HepG2 (cell line): ENCODE data around the gene BCL2L1. TPM values are rescaled to one million over a fixed set of nuclear protein-coding genes. Genes with fewer than 3 reads are reported as not detected.
A peak's percentile ranks its signal among the peaks of the same experiment; 100 is the strongest.

Experiments used
- EED ChIP-seq: sonication (generic); formaldehyde crosslinking; IDR thresholded peaks from 2 replicates; pipeline ENCODE4 v1.5.0; 2020; ENCODE audit warnings: mild to moderate bottlenecking, missing genetic modification reagents
- FOXJ3 ChIP-seq: sonication (generic); formaldehyde crosslinking; IDR thresholded peaks from 2 replicates; pipeline ENCODE4 v1.4.0; 2020; ENCODE audit warnings: missing genetic modification reagents, mild to moderate bottlenecking, borderline replicate concordance
- HNF4A ChIP-seq: sonication (generic); formaldehyde crosslinking; IDR thresholded peaks from 2 replicates; pipeline ENCODE4 v1.4.0; 2020; ENCODE audit warnings: missing genetic modification reagents
- NCOA5 ChIP-seq: sonication (generic); formaldehyde crosslinking; IDR thresholded peaks from 2 replicates; pipeline ENCODE4 v1.4.0; 2020; ENCODE audit warnings: missing genetic modification reagents
- NRL ChIP-seq: sonication (generic); formaldehyde crosslinking; IDR thresholded peaks from 2 replicates; pipeline ENCODE4 v1.5.0; 2020; ENCODE audit warnings: missing genetic modification reagents, mild to moderate bottlenecking, moderate library complexity, borderline replicate concordance
- PAF1 ChIP-seq: IDR thresholded peaks from 2 replicates; pipeline ENCODE4 v1.6.1; 2016; ENCODE audit warnings: missing genetic modification reagents, missing compliant biosample characterization
- RBFOX2 ChIP-seq: fragments of 200-400 bp; formaldehyde crosslinking; IDR thresholded peaks from 2 replicates; pipeline ENCODE4 v1.6.1; 2017; ENCODE audit warnings: low read depth, mild to moderate bottlenecking, low read length
- RBM22 ChIP-seq: fragments of 200-400 bp; formaldehyde crosslinking; optimal IDR thresholded peaks from 2 replicates; pipeline ENCODE3; 2017; ENCODE audit warnings: mild to moderate bottlenecking, low read length, moderate library complexity
- RFX3 ChIP-seq: IDR thresholded peaks from 2 replicates; pipeline ENCODE4 v1.6.1; 2016; ENCODE audit warnings: missing biosample characterization, missing genetic modification reagents
- TAF15 ChIP-seq: fragments of 200-400 bp; formaldehyde crosslinking; IDR thresholded peaks from one replicate; pipeline ENCODE4 v1.6.1; 2018; ENCODE audit warnings: mild to moderate bottlenecking, low read depth, low read length; ENCODE audit not compliant: poor library complexity, severe bottlenecking
- WIZ ChIP-seq: sonication (generic); formaldehyde crosslinking; IDR thresholded peaks from 2 replicates; pipeline ENCODE4 v1.5.1; 2020; ENCODE audit warnings: mild to moderate bottlenecking, missing genetic modification reagents
- YEATS4 ChIP-seq: sonication (generic); formaldehyde crosslinking; IDR thresholded peaks from 2 replicates; pipeline ENCODE4 v1.4.0; 2020; ENCODE audit warnings: missing genetic modification reagents, borderline replicate concordance
- ZNF12 ChIP-seq: sonication (generic); formaldehyde crosslinking; IDR thresholded peaks from 2 replicates; pipeline ENCODE4 v1.5.0; 2020; ENCODE audit warnings: missing genetic modification reagents
- ZNF205 ChIP-seq: IDR thresholded peaks from 2 replicates; pipeline ENCODE4 v1.6.1; 2018; ENCODE audit warnings: missing biosample characterization, missing genetic modification reagents
- ZNF292 ChIP-seq: sonication (generic); formaldehyde crosslinking; IDR thresholded peaks from 2 replicates; pipeline ENCODE4 v1.8.1; 2022; ENCODE audit warnings: mild to moderate bottlenecking, low read depth, missing genetic modification reagents, borderline replicate concordance
- ZNF761 ChIP-seq: sonication (generic); formaldehyde crosslinking; conservative IDR thresholded peaks from 2 replicates; pipeline ENCODE4 v1.4.0; 2020; ENCODE audit warnings: mild to moderate bottlenecking, missing genetic modification reagents
- ZNF766 ChIP-seq: sonication (generic); formaldehyde crosslinking; IDR thresholded peaks from 2 replicates; pipeline ENCODE4 v1.5.0; 2020; ENCODE audit warnings: missing genetic modification reagents, borderline replicate concordance
- ZNF775 ChIP-seq: sonication (generic); formaldehyde crosslinking; IDR thresholded peaks from 2 replicates; pipeline ENCODE4 v1.4.0; 2020; ENCODE audit warnings: missing genetic modification reagents, mild to moderate bottlenecking, moderate library complexity, borderline replicate concordance
- polyA plus RNA-seq, 8 experiments: library from polyadenylated mRNA; depleted of rRNA in 3 of 8; stranded (reverse) in 7 of 8; unstranded in 1 of 8; fragments of >200 nt; fragmentation: Illumina TruSeq in 4 of 8; extraction: Trizol in 4 of 8; gene quantifications; 2 replicates each; pipeline versions ENCODE4 v1.2.1 to v1.2.3, GENCODE V29; 2011 to 2016; ENCODE audit warnings: low read depth in 4 of 8, missing spikeins in 1 of 8, mixed read lengths in 1 of 8; ENCODE audit not compliant: insufficient read depth in 1 of 8
- total RNA-seq, 5 experiments: library from RNA; depleted of rRNA; stranded (reverse); fragments of >200 nt; fragmentation: Illumina TruSeq; extraction: Trizol; gene quantifications; 2 replicates each; pipeline ENCODE4 v1.2.3, GENCODE V29; 2016; ENCODE audit warnings: low read depth in 1 of 5
- TF ChIP-seq, protein P1 (sequence below): IDR thresholded peaks from 2 replicates; pipeline ENCODE4 v1.6.1; 2016; ENCODE audit warnings: missing biosample characterization, missing genetic modification reagents, low read depth
- TF ChIP-seq, protein P2 (sequence below): sonication (generic); formaldehyde crosslinking; IDR thresholded peaks from 2 replicates; pipeline ENCODE4 v1.4.0; 2020; ENCODE audit warnings: missing genetic modification reagents
- TF ChIP-seq, protein P3 (sequence below): sonication (generic); formaldehyde crosslinking; IDR thresholded peaks from 2 replicates; pipeline ENCODE4 v1.5.0; 2020; ENCODE audit warnings: mild to moderate bottlenecking, missing genetic modification reagents
- TF ChIP-seq, protein P4 (sequence below): sonication (generic); formaldehyde crosslinking; IDR thresholded peaks from 2 replicates; pipeline ENCODE4 v1.5.0; 2020; ENCODE audit warnings: mild to moderate bottlenecking, low read depth, missing genetic modification reagents, borderline replicate concordance
- TF ChIP-seq, protein P5 (sequence below): sonication (generic); formaldehyde crosslinking; IDR thresholded peaks from 2 replicates; pipeline ENCODE4 v1.4.0; 2020; ENCODE audit warnings: mild to moderate bottlenecking, missing genetic modification reagents

Gene BCL2L1
- total and polyA plus RNA-seq, 2 of the 13 experiments (the other 11 are each of a cell fraction or from before 2014, with no cell fraction given), result 164 to 258 TPM

DNA sequence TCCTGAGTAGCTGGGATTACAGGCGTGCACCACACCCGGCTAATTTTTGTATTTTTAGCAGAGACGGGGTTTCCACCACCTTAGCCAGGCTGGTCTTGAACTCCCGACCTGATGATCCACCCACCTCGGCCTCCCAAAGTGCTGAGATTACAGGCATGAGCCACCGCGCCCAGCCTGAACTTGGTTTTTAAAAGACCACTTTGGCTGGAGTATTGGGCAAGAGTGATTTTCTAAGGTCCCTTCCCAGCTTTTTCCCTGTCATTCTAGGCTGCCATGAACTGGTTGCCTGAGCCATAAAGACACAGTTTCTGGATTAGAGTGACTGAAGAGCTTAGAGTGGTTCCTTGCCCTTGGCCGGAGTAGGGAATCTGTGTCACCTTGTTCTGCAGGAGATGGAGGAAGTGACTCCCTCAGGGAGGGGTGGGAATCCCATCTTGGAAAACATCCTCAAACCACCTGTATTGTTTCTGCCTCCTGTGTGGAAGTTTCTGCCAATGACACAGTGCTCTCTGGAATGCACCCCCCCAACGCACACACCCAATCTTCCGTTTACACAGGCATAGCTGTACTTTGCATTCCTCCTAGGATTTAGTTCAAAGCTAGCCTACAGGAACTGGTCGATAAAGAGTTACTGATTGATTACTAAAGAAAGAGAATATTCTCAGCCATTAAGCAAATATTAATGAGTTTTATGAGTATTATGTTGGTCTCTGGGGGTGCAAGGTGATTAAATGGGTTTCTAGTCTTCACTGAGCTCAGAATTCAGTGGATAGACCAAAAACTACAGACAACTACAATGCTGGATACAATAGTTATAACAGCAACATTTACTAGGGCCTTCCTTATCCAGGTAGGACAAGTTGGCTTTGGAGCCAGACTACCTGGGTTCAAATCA, 18.2 kb downstream of the BCL2L1 start (continued):
- TF ChIP-seq EED (no peak), ZNF766 (peak; percentile 95), PAF1 (CRISPR knock-in tag) (no peak; the same call in 1 of the 2 replicates), YEATS4 (CRISPR knock-in tag) (peak; percentile 96), HNF4A (CRISPR knock-in tag) (peak; percentile 100), ZNF12 (CRISPR knock-in tag) (peak; percentile 84; the same call in 1 of the 2 replicates), RFX3 (CRISPR knock-in tag) (peak; percentile 61; the same call in 1 of the 2 replicates), WIZ (CRISPR knock-in tag) (peak; percentile 89), RBFOX2 (peak; percentile 4; the same call in 1 of the 2 replicates), ZNF775 (CRISPR knock-in tag) (peak; percentile 90; the same call in 1 of the 2 replicates), ZNF761 (peak; percentile 74; the same call in 1 of the 2 replicates), NRL (CRISPR knock-in tag) (no peak), TAF15 (no peak), FOXJ3 (CRISPR knock-in tag) (peak; percentile 100), RBM22 (peak; percentile 97), NCOA5 (CRISPR knock-in tag) (peak; percentile 96; the same call in 1 of the 2 replicates), ZNF205 (CRISPR knock-in tag) (peak; percentile 98), ZNF292 (CRISPR knock-in tag) (peak; percentile 78)
- TF ChIP-seq, protein P1, sequence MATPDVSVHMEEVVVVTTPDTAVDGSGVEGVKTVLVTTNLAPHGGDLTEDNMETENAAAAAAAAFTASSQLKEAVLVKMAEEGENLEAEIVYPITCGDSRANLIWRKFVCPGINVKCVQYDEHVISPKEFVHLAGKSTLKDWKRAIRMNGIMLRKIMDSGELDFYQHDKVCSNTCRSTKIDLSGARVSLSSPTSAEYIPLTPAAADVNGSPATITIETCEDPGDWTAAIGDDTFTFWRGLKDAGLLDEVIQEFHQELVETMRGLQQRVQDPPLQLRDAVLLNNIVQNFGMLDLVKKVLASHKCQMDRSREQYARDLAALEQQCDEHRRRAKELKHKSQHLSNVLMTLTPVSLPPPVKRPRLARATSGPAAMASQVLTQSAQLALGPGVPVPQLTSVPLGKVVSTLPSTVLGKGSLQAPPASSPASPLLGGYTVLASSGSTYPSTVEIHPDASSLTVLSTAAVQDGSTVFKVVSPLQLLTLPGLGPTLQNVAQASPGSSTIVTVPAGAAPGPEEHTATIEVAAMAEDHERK (CRISPR knock-in tag), result peak; percentile 81
- TF ChIP-seq, protein P2, sequence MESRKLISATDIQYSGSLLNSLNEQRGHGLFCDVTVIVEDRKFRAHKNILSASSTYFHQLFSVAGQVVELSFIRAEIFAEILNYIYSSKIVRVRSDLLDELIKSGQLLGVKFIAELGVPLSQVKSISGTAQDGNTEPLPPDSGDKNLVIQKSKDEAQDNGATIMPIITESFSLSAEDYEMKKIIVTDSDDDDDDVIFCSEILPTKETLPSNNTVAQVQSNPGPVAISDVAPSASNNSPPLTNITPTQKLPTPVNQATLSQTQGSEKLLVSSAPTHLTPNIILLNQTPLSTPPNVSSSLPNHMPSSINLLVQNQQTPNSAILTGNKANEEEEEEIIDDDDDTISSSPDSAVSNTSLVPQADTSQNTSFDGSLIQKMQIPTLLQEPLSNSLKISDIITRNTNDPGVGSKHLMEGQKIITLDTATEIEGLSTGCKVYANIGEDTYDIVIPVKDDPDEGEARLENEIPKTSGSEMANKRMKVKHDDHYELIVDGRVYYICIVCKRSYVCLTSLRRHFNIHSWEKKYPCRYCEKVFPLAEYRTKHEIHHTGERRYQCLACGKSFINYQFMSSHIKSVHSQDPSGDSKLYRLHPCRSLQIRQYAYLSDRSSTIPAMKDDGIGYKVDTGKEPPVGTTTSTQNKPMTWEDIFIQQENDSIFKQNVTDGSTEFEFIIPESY (CRISPR knock-in tag), result peak; percentile 86
- TF ChIP-seq, protein P3, sequence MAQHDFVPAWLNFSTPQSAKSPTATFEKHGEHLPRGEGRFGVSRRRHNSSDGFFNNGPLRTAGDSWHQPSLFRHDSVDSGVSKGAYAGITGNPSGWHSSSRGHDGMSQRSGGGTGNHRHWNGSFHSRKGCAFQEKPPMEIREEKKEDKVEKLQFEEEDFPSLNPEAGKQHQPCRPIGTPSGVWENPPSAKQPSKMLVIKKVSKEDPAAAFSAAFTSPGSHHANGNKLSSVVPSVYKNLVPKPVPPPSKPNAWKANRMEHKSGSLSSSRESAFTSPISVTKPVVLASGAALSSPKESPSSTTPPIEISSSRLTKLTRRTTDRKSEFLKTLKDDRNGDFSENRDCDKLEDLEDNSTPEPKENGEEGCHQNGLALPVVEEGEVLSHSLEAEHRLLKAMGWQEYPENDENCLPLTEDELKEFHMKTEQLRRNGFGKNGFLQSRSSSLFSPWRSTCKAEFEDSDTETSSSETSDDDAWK (CRISPR knock-in tag), result no peak
- TF ChIP-seq, protein P4, sequence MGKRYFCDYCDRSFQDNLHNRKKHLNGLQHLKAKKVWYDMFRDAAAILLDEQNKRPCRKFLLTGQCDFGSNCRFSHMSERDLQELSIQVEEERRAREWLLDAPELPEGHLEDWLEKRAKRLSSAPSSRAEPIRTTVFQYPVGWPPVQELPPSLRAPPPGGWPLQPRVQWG, result no peak
- TF ChIP-seq, protein P5, sequence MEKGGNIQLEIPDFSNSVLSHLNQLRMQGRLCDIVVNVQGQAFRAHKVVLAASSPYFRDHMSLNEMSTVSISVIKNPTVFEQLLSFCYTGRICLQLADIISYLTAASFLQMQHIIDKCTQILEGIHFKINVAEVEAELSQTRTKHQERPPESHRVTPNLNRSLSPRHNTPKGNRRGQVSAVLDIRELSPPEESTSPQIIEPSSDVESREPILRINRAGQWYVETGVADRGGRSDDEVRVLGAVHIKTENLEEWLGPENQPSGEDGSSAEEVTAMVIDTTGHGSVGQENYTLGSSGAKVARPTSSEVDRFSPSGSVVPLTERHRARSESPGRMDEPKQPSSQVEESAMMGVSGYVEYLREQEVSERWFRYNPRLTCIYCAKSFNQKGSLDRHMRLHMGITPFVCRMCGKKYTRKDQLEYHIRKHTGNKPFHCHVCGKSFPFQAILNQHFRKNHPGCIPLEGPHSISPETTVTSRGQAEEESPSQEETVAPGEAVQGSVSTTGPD (CRISPR knock-in tag), result 0 out of 2 replicates have a peak, but pooled peaks have one; percentile 66
